Suppressor macrophage treated with lipopolysaccharide for 4 hours (primary cell): ENCODE data around the gene ZNF256.

Source experiments
- DNase-seq: peaks from one replicate; pipeline ENCODE4 v3.0.0-alpha.2; 2020

The ZNF256 gene

DNA sequence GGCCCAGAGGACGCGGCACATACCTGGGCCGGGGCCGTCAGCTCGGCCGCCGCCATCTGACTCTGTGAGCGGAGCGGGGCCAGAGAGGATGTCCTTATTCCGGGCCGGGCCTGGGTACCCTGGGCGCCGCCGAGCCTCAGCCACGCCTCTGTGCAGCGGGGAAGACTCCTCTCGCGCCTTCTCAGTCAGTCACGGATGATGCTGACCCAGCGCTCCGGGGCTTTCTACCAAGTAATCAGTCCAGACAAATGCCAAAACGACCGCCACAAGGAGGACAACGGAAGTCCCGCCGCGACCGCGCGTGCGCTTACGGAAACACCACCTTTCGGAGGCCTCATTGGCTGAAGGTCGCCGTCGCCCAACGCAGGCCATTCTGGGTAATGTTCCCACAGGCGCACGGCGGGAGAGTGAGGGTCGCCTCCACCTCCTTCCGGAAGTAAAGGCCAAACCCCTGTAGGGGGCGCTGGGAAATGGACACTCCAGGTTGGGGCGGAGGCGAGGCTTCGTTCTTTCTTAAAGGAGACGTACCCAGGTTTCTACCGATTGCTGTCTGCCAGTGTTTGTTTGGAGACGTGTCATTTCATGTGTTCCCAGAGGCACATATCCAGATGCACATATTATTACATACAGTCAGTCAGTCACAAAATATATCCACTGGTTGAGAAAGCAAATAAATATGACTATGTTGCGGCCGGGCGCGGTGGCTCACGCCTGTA is at the start of gene ZNF256:
TSS of gene ZNF256 (minus strand) at position 288 of the 716 bp plus-strand sequence. CDS start at position 56, 232 bp downstream.
- DNase-seq: peak; percentile 88

DNA sequence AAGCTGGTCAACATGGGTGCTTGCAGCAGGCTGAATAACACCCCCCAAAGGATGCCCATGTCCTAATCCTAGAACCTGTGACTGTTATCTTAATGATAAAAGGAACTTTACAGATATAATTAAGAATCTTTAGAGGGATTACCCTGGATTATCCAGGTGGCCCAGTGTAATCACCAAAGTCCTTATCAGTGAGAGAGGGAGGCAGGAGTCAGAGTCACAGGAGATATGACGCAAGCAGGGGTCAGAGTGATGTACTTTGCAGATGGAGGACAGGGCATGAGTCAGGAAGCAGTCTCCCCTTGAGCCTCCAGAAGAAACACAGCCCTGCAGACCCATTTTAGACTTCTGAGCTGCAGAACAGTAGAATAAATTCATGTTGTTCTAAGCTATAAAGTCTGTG is 45.3 kb upstream of the ZNF256 start:
- DNase-seq: no peak

DNA sequence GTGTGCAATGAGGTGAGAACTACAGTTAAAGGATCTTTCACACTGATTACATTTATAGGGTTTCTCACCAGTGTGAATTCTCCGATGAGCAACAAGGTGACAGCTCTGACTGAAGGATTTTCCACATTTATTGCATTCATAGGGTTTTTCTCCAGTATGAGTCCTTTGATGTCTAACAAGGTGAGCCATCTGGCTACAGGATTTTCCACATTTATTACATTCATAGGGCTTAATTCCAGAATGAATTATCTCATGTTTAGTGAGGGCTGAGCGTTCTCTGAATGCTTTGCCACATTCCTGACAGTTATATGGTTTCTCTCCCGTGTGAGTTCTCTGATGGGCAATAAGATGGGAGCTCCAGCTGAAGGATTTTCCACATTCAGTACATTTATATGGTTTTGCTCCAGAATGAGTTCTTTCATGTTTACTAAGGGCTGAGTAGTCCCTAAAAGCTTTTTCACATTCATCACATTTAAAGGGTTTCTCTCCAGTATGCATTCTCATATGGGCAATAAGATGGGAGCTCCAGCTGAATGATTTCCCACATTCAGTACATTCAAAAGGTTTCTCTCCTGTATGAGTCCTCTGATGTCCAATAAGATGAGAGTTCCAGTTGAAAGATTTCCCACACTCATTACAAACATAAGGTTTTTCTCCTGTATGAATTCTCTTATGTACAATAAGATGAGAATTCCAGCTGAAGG is 31.2 kb upstream of the ZNF256 start:
- DNase-seq: no peak

DNA sequence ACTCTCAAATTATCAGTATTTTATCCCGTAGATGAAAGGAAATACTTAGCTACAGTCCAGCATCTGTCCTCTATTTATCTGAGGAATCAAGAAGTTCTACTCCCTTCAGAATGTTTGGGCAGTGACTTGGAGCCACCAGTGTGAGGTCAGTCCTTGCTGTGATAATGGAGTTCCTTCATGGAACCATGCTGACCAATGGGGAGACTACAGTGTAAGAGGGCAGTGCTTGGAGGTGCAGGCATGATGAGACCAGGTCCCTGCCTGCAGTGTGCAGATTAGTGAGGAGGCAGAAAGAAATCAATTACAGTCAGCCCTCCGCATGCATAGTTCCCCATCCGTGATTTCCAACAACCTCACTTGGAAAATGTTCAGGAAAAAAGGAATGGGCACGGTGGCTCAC is 26.9 kb upstream of the ZNF256 start, which contains the start of gene C19orf18:
TSS of gene C19orf18 (minus strand) at position 101 of the 400 bp plus-strand sequence. CDS start 102 bp downstream, outside the sequence.
- no peak for DNase-seq

DNA sequence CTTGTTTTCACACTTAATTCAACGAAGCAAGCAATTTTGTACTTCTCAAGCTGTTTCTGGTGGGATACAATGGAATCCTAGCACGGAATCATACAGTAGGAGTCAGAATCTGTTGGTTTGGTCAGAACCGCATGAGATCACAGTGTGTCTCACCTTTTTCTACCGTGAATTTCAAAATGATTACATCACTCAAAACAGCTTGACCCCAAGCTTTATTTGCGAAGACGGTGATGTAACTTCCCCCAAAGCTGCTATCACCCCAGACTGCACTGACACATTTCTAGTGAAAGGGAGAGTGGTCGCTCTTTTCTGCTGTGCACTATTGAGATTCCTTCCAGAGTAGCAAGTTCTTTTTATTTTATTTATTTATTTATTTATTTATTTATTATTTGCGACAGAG is 17.3 kb upstream of the ZNF256 start:
- no peak for DNase-seq

DNA sequence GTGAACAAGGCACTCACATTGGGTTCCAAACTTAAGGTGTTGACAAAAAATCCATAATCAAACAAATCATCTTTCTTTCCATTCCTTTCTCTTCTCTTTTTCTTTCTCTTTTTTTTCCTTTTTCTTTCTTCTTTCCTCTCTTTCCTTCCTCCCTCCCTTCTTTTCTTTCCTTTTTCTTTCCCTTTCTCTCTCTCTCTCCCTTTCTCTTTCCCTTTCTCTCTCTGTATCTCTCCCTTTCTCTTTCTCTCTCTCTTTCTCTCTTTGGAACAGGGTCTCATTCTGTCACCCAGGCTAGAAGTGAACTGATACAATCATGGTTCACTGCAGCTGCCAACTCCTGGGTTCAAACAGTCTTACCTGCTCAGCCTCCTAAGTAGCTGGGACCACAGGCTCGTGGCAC is 14.3 kb upstream of the ZNF256 start:
- DNase-seq: no peak

DNA sequence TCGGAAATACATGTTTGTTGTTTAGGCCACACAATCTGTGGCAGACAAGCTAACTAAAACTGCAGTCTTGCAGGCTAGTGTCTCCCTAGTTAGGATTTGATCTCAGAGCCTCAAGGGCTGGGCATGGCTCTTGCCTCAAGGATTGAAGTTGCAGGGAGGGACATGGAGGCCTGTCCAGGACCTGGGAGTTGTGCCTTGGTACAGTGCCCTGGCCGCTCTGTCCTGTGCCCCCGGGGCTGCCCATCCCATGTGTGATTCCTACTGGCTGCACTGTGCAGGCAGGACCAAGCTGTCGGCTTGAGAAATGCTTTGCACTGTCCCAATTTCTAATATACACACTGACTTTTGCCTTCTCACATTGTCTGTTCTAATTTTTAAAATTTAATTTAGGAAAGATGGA is 7.5 kb upstream of the ZNF256 start:
- DNase-seq: no peak

DNA sequence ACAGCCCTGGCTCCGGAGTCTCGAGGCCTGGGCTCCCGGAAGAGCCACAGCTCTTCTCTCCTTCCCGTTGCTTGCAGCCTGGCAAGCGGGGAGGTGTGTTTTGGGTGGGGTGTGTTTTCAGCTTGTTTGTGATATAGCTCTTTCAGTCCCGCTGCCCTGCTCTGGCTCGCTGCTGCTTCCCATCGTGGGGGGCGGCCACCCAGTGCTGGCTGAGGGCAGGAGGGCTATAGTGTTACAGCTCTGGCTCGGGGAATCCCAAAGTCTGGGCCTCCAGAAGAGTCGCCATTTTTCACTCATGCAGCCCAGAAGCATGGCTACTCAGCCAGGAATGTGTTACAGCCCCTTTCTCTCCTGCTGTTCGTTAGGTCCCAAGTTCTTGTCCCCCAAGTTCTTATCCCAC is 2.2 kb upstream of the ZNF256 start:
- DNase-seq: no peak

DNA sequence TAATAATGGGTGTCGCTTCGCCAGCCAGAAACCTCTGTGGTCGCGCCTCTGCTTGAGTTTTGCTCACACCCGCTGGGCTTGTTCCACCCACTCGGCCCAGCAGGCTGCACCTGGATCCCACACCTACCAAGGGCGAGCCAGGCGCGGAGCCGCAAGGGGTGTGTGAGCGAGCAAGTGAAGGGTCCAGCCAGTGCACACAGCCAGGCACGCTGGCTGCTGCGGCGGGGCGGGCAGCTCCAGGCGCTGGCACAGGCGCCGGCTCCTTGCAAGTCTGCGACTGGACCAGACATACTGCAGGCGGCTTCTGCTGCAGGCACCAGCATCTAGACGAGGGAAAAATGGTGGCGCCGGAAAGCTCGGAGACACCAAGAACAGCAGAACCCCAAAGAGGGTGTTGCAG is 1.8 kb upstream of the ZNF256 start:
- no peak for DNase-seq

DNA sequence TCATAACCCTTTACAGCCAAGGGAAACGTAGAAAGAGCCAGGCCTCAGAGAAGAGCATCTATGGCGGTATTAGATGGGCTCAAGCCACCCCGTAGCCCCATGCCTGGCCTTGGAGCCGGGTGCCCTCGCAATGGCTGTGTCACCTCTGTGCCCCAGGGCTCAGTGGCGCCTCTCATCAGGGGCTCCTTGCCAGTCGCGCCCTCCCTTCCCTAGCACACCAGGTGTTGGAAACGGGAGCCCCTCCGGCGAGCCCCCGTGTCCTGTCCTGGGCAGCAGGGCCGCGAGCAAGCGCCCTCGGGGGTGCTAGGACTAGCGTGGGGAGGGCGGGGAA is 453 bp downstream of the ZNF256 start:
- DNase-seq: no peak

DNA sequence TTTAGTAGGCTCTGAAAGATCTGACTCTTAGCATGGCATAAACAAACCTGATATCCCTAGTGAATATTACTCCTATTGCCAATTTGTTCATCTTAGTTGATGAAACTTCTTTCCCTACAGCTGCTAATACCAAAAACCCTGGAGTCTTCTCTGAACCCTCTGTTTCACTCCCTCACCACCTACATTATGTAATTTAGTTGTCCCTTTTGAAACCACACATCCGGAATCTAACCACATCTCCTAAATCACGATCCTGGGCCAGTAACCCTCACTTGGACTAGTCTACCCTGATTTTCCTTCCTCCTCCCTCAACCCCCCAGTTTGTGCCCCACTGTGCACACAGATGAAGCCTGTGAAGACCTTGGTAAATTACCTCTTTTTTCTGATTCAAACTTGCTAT is 1.2 kb downstream of the ZNF256 start:
- DNase-seq: no peak

DNA sequence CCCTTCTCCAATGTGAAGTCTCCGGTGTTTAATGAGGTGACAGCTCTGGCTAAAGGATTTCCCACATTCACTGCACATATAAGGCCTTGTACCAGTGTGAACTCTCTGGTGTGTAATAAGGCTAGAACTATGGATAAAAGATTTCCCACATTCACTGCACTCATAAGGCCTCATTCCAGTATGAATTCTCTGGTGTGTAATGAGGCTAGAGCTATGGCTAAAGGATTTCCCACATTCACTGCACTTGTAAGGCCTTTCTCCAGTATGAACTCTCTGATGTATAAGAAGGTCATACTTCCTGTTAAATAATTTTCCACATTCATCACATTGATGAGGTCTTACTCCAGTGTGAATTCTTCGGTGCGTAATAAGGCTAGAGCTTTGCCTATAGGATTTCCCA is 5.9 kb downstream of the ZNF256 start:
- DNase-seq: no peak

DNA sequence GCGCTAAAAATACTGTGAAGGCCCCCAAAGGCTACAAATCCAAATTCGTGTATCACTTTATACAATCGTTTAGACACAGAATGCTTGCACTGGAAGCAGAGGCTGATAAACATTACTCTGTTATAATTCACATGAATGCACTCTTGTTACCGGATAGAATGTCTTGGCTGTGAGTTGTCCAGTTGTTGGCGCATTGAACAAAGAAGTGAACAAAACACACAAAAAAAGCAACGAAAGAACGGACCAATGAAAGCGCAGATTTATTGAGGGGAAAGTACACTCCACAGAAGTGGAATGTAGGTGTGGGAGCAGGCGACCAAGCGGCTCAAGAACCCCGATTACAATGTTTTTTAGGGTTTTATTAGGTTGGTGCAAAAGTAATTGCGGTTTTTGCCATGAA is 11.8 kb downstream of the ZNF256 start:
- no peak for DNase-seq

DNA sequence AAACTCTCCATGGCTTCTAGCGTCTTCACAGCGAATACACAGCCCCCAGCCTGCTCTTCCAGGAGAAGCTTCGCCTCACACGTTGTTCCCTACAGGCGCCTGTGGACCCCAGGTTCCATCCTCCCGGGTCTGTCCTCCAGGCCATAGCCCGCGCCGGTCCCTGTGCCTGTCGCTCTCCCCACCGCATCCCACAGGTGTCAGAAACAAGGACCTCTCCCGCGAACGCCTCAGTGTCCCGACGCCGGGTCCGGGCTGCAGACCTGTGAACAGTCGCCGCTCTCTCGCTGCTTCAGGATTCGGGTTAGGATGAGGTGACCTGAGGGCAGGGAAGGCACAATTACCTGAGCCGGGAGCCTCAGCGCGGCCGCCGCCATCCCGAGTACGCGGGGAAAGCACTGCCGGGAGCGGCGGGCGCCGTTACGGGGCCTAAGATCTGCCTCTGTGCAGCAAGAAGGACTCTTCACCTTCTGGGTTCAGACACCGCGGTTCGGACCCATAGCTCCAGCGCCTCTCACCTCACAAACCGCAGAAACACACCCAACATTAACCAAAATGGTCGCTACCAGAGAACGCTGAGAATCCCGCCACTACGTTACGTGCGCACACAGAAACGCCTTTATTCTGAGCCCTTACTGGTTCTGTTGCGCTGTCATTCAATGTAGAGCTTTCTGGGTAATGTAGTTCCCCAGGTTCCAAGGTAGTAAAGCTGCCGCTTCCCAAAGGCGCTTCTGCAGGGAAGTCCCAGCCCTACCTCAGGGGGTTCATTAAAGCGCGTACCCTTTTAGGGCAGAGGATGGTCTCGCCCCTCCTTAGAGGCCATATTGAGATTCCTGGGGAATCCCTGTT is 12.5 kb downstream of the ZNF256 start, which contains the start of gene ZNF418:
TSS of gene ZNF418 (minus strand) at position 583 of the 846 bp plus-strand sequence. CDS start 1,580 bp downstream, outside the sequence.
- peak; percentile 70 for DNase-seq

DNA sequence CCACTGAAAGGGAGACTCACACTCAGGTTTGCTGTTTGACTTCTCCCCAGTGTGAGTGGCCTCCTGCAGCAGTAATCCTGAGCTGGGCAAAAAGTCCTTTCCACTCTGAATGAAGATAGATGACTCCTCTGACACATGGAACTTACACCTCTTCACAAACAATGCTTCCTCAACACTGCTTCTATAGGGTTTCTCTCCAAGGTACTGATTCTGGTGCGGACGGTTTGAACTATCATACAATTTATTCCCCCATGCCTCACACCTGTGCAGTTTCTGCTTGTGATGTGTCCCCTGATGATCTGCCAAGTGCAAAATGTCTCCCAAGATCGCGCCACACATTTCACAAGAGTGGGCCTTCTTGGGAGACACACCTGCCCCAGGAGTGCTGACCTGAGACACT is 19.9 kb downstream of the ZNF256 start:
- no peak for DNase-seq

DNA sequence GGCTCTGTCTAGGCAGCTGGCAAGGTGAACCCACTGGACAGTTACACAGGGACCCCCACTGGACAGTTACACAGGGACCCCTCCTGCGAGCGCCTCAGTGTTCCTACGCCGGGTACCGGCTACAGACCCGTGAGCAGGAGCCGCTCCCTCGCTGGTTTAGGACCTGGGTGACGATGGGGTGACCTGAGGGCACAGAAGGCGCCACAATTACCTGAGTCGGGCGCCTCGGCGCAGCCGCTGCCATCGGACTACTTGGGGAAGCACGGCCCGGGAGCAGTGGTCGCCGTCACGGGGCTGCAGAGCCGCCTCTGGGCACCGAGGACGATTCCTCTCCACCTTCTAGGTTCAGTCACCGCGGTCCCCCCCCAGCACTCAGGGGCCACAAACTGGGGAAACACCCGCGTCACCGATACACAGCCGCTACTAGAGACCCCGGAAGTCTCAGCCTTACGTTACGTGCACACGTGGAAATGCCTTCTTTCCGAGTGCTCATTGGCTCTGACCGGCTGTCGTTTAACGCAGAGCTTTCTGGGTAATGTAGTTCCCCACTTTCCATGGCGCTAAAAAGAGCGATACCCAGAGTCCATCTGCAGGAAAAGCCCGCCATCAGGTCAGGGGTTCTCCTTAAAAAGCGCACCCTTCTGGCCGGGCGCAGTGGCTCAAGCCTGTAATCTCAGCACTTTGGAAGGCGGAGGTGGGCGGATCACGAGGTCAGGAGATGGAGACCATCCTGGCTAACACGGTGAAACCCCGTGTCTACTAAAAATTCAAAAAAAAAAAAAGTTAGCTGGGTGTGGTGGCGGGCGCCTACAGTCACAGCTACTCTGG is 31.1 kb downstream of the ZNF256 start, which contains the start of gene ZNF417:
TSS of gene ZNF417 (minus strand) at position 425 of the 828 bp plus-strand sequence. CDS start at position 244, 181 bp downstream.
- DNase-seq: peak; percentile 95

DNA sequence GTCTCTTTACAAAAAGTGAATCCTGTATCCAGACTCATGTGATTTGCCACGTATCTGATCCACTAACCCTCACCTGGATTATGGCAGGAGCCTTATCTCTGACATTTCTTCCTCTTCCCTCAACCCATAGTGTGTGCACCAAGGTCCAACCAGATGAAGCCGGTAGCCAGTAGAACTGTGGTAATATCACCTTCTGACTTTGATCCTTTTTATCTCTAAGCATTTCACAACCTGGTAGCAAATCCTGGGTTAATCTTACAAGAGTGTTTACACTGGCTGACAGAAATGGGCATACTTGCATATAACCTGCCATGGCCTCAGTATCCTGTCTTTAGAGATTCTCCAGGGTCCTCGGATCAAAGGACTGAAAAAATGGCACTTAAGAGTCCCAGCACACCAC is 33.0 kb downstream of the ZNF256 start:
- no peak for DNase-seq

DNA sequence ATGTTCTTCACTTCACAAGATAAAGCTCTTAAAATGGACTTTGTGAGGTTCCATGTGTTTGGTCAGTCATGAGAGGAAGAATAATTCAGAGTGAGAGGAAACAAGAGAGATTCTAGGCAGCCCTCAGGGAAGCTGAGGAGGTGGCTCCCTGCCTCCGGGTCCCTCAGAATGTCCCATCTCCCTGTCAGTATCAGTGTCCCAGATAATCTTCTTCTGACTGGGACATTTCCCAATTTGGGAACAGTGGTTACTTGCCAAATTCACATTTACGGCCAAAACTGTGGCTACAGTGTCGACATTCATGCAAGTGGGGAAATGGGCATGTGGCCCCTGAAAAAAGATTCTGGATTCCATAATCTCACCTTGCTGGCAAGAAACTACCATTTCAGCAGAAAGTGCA is 40.1 kb downstream of the ZNF256 start:
- DNase-seq: no peak

DNA sequence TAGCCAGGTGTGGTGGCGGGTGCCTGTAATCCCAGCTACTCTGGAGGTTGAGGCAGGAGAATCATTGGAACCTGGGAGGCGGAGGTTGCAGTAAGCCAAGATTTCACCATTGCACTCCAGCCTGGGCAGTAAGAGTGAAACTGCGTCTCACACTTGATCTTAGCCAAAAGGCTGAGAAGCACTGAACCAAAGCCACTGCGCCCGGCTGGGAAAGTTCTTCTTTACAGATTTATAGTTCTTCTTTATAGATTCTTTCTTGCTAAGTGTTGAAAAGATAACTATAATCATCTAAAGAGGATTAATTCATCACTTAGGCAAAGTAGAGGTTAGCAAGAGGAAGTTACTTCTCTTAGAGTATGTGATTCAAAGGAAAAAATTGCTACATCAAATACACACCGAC is 42.2 kb downstream of the ZNF256 start:
- DNase-seq: peak; percentile 14

DNA sequence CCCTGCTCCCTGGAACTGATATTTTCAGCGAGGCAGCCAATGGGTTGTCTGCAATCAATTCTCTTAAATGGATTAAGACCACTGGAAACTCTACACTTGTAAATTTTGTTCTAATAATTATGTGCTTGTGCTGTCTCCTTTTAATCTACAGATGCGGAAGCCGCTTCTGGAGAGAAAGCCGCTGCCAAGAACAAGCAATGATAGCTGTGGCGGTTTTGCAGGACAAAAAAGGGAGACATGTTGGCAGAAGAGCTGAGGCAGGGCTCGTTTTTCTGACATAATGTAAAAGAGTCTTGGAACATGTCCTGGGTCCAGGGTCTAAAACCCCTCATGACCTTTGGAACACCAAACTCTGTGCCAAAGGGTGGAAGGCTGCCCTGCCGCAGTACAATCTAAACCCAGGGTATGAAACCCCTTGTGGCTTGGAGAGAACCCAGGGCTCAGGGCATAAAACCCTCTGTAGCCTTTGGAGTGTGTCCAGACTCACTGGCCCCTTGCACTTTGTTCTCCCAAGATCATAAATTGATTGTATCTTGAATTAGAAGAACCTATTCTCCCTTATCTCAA is 43.8 kb downstream of the ZNF256 start:
- no peak for DNase-seq

DNA sequence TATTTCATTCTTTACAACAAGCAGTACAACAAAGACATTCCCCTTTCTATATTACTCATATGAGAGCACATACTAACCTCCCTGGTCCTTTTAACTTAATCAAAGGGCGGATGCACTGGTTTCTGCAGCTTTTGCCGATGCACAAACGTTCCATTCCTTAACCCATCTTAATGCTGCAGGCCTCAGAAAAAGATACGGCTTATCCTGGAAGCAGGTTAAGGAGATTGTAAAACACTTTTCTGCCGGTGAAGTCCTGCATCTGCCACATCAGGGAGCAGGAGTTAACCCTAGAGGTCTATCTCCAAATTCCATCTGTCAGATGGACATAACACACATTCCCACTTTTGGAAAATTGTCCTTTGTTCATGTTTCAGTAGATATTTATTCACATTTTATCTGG is 47.2 kb downstream of the ZNF256 start:
- DNase-seq: no peak
